K562 (cell line): Measurements from ENCODE around the gene AGPAT1. TPM values are rescaled to one million over a fixed set of nuclear protein-coding genes. Genes with fewer than 3 reads are reported as not detected.

Experiments
- ARID3A ChIP-seq: IDR thresholded peaks from 2 replicates; pipeline ENCODE4 v1.6.1; 2012; ENCODE audit warnings: low read depth, low read length, improper control_type of control experiment, borderline replicate concordance
- BRF2 ChIP-seq: IDR thresholded peaks from 3 replicates; pipeline ENCODE4 v1.6.1; 2011; ENCODE audit warnings: borderline replicate concordance, mild to moderate bottlenecking; ENCODE audit not compliant: insufficient read length, insufficient read depth
- EP300 ChIP-seq: IDR thresholded peaks from 2 replicates; pipeline ENCODE4 v1.6.1; 2012; ENCODE audit warnings: low read length, improper control_type of control experiment
- FOXK2 ChIP-seq, 2 experiments: fragments of 450-650 bp; IDR thresholded peaks in 1 of 2; conservative IDR thresholded peaks in 1 of 2; 2 replicates each; pipeline ENCODE4 v1.6.1; 2016; ENCODE audit warnings: low read depth in 2 of 2, mild to moderate bottlenecking in 1 of 2
- HNRNPUL1 ChIP-seq: fragments of 200-400 bp; formaldehyde crosslinking; IDR thresholded peaks from 2 replicates; pipeline ENCODE4 v1.6.1; 2017; ENCODE audit warnings: low read length
- MIER1 ChIP-seq: fragments of 450-650 bp; IDR thresholded peaks from 2 replicates; pipeline ENCODE4 v1.6.1; 2016; ENCODE audit warnings: antibody characterized with exemption, mild to moderate bottlenecking, low read depth
- NBN ChIP-seq: fragments of 450-650 bp; IDR thresholded peaks from 2 replicates; pipeline ENCODE4 v1.6.1; 2016; ENCODE audit warnings: low read depth, mild to moderate bottlenecking
- NR1H2 ChIP-seq: sonication (generic); formaldehyde crosslinking; IDR thresholded peaks from 2 replicates; pipeline ENCODE4 v1.4.0; 2020; ENCODE audit warnings: mild to moderate bottlenecking, missing genetic modification reagents
- RBM22 ChIP-seq: fragments of 200-400 bp; formaldehyde crosslinking; IDR thresholded peaks from 2 replicates; pipeline ENCODE4 v1.6.1; 2018; ENCODE audit warnings: low read length, low read depth; ENCODE audit not compliant: poor library complexity, severe bottlenecking
- RCOR1 ChIP-seq, 2 experiments: IDR thresholded peaks; 2 replicates each; pipeline ENCODE4 v1.6.1; 2012; ENCODE audit warnings: low read depth in 2 of 2, low read length in 2 of 2, borderline replicate concordance in 1 of 2, improper control_type of control experiment in 1 of 2
- RERE ChIP-seq: sonication (generic); formaldehyde crosslinking; IDR thresholded peaks from 2 replicates; pipeline ENCODE4 v1.8.0; 2023; ENCODE audit warnings: missing genetic modification reagents, mild to moderate bottlenecking, borderline replicate concordance
- SP1 ChIP-seq: sonication (generic); formaldehyde crosslinking; IDR thresholded peaks from 2 replicates; pipeline ENCODE4 v1.8.1; 2022; ENCODE audit warnings: mild to moderate bottlenecking, missing genetic modification reagents
- SRF ChIP-seq, 2 experiments: fragments of 250-450, 450-650 bp in 1 of 2; sonication (Bioruptor Pico) in 1 of 2; sonication (generic) in 1 of 2; formaldehyde crosslinking; IDR thresholded peaks; 2 replicates each; pipeline versions ENCODE4 v1.5.0 to v1.5.1; 2020 to 2022; ENCODE audit warnings: mild to moderate bottlenecking in 1 of 2, missing genetic modification reagents in 1 of 2
- ZBTB34 ChIP-seq: fragments of 250-450 bp; sonication (Bioruptor Pico); IDR thresholded peaks from 2 replicates; pipeline ENCODE4 v1.8.0; 2021; ENCODE audit warnings: mild to moderate bottlenecking, moderate library complexity
- ZFX ChIP-seq: sonication (generic); formaldehyde crosslinking; IDR thresholded peaks from 2 replicates; pipeline ENCODE4 v1.8.0; 2022; ENCODE audit warnings: mild to moderate bottlenecking, missing genetic modification reagents, moderate library complexity
- ZNF644 ChIP-seq: fragments of 200-800 bp; sonication (Bioruptor generic); IDR thresholded peaks from 2 replicates; pipeline ENCODE4 v1.6.1; 2016; ENCODE audit warnings: low read depth, missing genetic modification characterization, missing compliant biosample characterization
- polyA plus RNA-seq, 8 experiments: library from polyadenylated mRNA; depleted of rRNA in 4 of 8; stranded (reverse) in 5 of 8; unstranded in 3 of 8; fragments of >200 nt; fragmentation: Nextera tagmentation in 2 of 8; fragmentation: Illumina TruSeq in 1 of 8; extraction: Ambion mirVana in 2 of 8; extraction: Trizol in 1 of 8; gene quantifications; 2 replicates each; pipeline versions ENCODE4 v1.2.1 to v1.2.3, GENCODE V29; 2011 to 2014; ENCODE audit warnings: inconsistent platforms in 1 of 8, missing spikeins in 1 of 8
- total RNA-seq, 7 experiments: library from RNA; depleted of rRNA in 6 of 7; stranded (reverse); fragments of >200 nt in 6 of 7; fragmentation: Illumina TruSeq in 2 of 7; extraction: Trizol in 2 of 7; gene quantifications; 2 replicates each; pipeline versions ENCODE4 v1.2.1 to v1.2.3, GENCODE V29; 2011 to 2021; ENCODE audit warnings: low replicate concordance in 1 of 7

Gene AGPAT1
- total and polyA plus RNA-seq, 9 of the 15 experiments (the other 6 are each of a cell fraction or from before 2014, with no cell fraction given), result 37.9 to 176 (median 69.4) TPM

- TF ChIP-seq ARID3A (no peak), EP300 (0 out of 2 replicates have a peak, but pooled peaks have one; percentile 2), RERE (no peak), RCOR1 (IDR thresholded peaks at IDR 0.05; ENCODE audit: borderline replicate concordance in 1 of 2, low read depth in 2 of 2, low read length in 2 of 2) (peak in 1 of 2 experiments; percentile 16; a peak in 1 of 4 replicates), BRF2 (no peak), SRF (CRISPR knock-in tag; IDR thresholded peaks at IDR 0.05) (peak in 1 of 2 experiments; percentile 64; a peak in 1 of 4 replicates), MIER1 (0 out of 2 replicates have a peak, but pooled peaks have one; percentile 39), FOXK2 (conservative IDR thresholded peaks at IDR 0.05 in 1 of 2, IDR thresholded peaks at IDR 0.05 in 1 of 2; ENCODE audit: low read depth in 2 of 2) (no peak), RBM22 (no peak), NR1H2 (0 out of 2 replicates have a peak, but pooled peaks have one; percentile 66), HNRNPUL1 (peak; percentile 84; the same call in 1 of the 2 replicates), ZNF644 (tag) (no peak), ZFX (CRISPR knock-in tag) (no peak), NBN (peak; percentile 56; the same call in 1 of the 2 replicates), SP1 (CRISPR knock-in tag) (no peak), ZBTB34 (CRISPR knock-in tag) (no peak)
Observed at GRCh38 chr6:32194825-32195651, 19.2 kb upstream of the AGPAT1 start (continued).
